HPDE6-E6E7 (cell line): Measurements from ENCODE around the gene IER5.

ENCODE experiments used
- DNase-seq: peaks from one replicate; pipeline ENCODE4 v3.0.0; 2011; ENCODE audit warnings: missing footprints; ENCODE audit errors: extremely low spot score

Gene IER5

GRCh38 chr1:181097242-181097641, 8.7 kb downstream of the IER5 start:
- no peak for DNase-seq

GRCh38 chr1:181099152-181100014, 10.9 kb downstream of the IER5 start:
- DNase-seq: peak; percentile 78

- no peak for DNase-seq
Measured at GRCh38 chr1:181100015-181100905, 11.8 kb downstream of the IER5 start.

- DNase-seq: no peak
Measured at GRCh38 chr1:181100934-181101333, 12.4 kb downstream of the IER5 start.

GRCh38 chr1:181101581-181102226, 13.2 kb downstream of the IER5 start:
- DNase-seq: no peak

GRCh38 chr1:181102841-181103240, 14.3 kb downstream of the IER5 start:
- no peak for DNase-seq

- no peak for DNase-seq
Measured at GRCh38 chr1:181103399-181103798, 14.9 kb downstream of the IER5 start.

GRCh38 chr1:181104042-181104789, 15.7 kb downstream of the IER5 start:
- no peak for DNase-seq

- no peak for DNase-seq
Measured at GRCh38 chr1:181104790-181105133, 16.3 kb downstream of the IER5 start.

GRCh38 chr1:181105134-181106021, 16.9 kb downstream of the IER5 start:
- DNase-seq: peak; percentile 84

- no peak for DNase-seq
Measured at GRCh38 chr1:181106022-181106312, 17.5 kb downstream of the IER5 start.

- no peak for DNase-seq
Measured at GRCh38 chr1:181106479-181106878, 18.0 kb downstream of the IER5 start.

GRCh38 chr1:181107711-181108110, 19.2 kb downstream of the IER5 start:
- DNase-seq: no peak

- DNase-seq: no peak
Measured at GRCh38 chr1:181108304-181108867, 19.9 kb downstream of the IER5 start.

- DNase-seq: no peak
Measured at GRCh38 chr1:181110013-181110412, 21.5 kb downstream of the IER5 start.

- no peak for DNase-seq
Measured at GRCh38 chr1:181111559-181111958, 23.1 kb downstream of the IER5 start.

GRCh38 chr1:181112071-181112929, 23.8 kb downstream of the IER5 start:
- peak; percentile 94 for DNase-seq

GRCh38 chr1:181113059-181113641, 24.6 kb downstream of the IER5 start:
- DNase-seq: peak; percentile 77
